GM10266 (cell line): ENCODE measurements around the gene COL5A3.
"Not testable (repeated sequence)": the region's sequence is repeated elsewhere in the genome, so short reads cannot be mapped to it uniquely, and the experiment has no call there.

Experiments used
- DNase-seq: peaks from one replicate; pipeline ENCODE4 v3.0.0; 2012; ENCODE audit errors: extremely low spot score
- TF ChIP-seq, protein P1 (sequence below): IDR thresholded peaks from 2 replicates; pipeline ENCODE4 v1.5.1; 2012; ENCODE audit warnings: mild to moderate bottlenecking, low read depth; ENCODE audit not compliant: control insufficient read depth, insufficient read depth; ENCODE audit errors: missing control alignments

Gene COL5A3

DNA sequence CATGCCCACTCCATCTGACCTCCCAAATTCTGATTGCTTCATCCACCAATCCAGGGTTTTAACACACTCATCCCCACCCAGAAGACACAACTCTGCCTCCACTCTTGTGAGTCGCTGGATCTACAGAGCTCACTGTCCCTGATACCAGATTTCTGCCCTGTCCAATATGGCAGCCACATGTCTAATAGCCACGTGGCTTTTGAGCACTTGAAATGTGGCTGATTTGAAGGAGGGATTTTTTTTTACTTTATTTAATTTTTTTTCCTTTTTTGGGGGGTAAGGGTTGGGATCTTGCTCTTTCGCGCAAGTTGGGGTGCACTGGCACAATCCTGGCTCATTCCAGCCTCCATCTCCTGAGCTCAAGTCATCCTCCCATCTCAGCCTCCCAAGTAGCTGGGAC is 49.2 kb downstream of the COL5A3 start:
- TF ChIP-seq, protein P1, sequence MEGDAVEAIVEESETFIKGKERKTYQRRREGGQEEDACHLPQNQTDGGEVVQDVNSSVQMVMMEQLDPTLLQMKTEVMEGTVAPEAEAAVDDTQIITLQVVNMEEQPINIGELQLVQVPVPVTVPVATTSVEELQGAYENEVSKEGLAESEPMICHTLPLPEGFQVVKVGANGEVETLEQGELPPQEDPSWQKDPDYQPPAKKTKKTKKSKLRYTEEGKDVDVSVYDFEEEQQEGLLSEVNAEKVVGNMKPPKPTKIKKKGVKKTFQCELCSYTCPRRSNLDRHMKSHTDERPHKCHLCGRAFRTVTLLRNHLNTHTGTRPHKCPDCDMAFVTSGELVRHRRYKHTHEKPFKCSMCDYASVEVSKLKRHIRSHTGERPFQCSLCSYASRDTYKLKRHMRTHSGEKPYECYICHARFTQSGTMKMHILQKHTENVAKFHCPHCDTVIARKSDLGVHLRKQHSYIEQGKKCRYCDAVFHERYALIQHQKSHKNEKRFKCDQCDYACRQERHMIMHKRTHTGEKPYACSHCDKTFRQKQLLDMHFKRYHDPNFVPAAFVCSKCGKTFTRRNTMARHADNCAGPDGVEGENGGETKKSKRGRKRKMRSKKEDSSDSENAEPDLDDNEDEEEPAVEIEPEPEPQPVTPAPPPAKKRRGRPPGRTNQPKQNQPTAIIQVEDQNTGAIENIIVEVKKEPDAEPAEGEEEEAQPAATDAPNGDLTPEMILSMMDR: no peak
- DNase-seq: no peak

DNA sequence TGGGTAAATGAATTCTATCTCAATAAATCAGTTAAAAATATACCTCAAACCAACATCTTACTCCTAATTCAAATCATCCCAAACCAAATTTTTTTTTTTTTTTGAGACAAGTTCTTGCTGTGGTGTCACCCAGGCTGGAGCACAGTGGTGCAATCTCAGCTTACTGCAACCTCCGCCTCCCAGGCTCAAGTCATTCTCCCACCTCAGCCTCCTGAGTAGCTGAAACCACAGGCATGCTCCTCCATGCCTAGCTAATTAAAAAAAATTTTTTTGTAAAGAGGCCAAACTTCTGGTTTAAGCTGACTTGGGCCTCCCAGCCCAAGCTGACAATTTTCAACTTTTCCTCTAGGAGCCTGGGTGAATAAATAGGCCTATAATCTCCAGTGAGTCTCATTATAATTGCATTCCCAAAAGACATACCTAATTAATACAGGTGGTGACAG is 51.9 kb downstream of the COL5A3 start:
- DNase-seq: no peak
- TF ChIP-seq, protein P1: no peak

DNA sequence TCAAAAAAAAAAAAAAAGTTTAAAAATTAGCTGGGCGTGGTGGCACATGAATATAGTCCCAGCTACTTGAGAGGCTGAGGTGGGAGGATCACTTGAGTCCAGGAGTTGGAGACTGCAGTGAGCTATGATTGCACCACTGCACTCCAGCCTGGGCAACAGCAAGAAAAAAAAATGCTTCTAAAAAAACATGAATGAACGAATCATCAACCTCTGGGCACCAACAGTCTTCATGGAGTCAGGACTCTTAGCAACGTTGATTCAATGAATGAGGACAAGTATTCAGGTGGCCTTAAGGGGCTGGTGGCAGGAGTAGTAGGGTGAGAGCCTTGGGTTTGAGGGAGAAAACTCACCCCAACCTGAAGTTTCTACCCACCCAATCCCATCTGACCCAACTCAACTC is 53.3 kb downstream of the COL5A3 start:
- no peak for DNase-seq
- TF ChIP-seq, protein P1: no peak

DNA sequence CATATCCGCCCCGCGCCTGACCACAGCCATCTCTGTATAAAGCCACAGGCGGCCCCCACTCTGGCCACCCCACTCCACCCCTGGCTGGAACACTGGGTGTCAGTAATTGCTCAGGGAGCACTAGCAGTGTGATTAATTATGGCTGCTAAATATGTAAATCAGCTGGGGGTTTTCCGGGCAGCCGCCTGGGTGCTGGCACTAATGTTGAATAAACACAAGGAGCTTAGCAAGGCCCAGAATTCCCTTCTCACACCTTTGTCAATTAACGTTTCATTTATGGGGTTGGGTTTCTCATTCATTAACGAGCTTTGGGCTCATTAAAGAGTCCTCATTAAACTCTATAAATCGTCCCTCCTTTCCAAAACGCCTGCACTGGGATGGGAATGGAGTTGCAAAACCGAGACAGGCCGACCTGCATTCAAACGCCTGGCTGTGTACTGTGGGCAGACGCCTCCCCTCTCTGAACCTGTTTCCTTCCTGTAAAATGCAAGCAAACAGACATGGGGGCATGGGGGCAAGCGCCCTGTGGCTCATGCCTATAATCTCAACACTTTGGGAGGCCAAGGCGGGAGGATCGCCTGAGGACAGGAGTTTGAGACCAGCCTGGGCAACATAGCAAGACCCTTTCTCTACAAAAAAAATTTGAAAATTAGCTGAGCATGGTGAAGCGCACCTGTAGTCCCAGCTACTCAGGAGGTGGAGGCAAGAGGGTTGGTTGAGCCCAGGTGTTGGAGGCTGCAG is 56.3 kb downstream of the COL5A3 start:
- DNase-seq: no peak
- TF ChIP-seq, protein P1: no peak

DNA sequence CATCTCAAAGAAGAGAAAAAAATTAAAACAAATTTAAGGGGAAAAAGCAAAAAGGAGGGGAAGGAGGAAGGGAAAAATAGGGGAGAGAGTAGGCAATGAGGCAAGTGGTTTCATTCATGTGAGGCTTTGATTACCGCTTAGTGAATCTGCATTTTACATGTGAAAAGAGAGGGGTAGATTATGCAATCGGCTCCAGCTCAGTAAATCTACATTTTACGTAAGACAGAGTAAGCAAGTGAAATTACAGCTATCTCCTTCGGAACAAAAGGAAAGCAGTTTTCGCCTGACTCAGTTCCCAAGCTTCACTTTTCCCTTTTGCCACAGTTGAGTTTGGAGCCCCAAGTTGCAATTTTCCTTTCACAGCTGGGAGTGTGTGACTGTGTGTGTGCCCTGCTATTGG is 58.0 kb downstream of the COL5A3 start:
- TF ChIP-seq, protein P1: no peak
- no peak for DNase-seq

DNA sequence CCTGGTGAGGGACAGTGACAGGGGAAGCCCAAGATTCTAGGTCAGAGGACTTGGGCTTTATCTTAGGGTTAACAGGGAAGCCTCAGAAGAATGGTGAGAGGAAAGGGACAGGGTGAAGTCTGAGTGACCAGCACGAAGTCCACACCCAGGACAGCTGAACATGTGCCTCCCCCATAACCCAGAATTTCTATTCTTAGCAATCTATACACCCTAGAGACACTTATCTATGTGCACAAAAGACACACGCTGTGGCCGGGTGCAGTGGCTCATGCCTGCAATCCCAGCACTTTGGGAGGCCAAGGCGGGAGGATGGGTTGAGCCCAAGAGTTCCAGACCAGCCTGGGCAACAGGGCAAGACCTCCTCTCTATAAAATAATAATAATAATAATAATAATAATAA is 62.9 kb downstream of the COL5A3 start:
- DNase-seq: no peak
- TF ChIP-seq, protein P1: no peak

DNA sequence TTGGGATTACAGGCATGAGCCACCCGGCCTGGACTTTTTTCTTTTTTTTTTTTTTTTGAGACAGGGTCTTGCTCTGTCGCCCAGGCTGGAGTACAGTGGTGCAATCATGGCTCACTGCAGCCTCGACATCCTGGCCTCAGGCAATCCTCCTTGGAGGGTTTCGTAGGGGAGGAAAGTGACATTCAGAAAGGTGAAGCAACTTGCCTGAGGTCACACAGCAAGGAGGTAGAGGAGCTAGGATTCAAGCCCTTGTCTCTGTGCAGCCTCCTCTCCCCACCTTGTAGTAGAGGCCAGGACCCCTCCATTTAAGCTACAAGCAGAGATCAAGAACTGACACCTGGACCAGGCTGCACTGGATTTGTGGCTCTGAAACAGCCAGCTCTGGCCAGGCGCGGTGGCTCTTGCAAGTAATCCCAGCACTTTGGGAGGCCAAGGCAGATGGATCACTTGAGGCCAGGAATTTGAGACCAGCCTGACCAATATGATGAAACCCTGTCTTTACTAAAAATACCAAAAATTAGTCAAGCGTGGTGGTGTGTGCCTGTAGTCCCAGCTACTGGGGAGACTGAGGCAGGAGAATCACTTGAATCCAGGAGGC is 63.7 kb downstream of the COL5A3 start:
- DNase-seq: not testable (repeated sequence)

DNA sequence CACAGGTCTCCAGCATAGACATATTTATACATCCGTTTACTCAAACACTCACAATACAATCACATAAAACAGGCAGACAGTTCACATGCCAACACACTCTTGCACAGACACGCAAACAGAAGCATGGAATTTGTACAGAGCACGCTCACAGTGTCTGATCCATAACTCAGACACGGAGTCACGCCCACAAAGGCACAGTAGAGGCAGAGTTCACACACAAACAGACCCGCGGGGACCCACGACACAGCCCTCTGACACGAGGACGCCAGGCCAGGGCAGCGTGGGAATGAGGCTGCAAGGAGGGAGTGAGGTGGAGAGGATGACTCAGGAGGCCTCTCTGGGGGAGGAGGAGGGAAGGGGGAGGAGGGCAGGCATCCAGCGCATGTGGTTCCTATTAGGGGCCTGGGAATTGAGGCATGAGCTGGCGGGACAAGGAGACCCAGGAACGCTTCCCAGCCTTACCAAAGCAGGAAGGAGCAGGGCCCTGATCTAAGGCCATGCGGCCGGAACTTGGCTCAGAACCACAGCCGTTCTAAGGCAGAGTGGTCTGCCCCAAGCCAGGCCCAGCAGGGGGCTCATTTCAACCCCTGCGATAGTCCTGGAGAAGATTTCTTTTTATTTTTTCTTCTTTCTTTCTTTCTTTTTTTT is 64.9 kb downstream of the COL5A3 start:
- TF ChIP-seq, protein P1: no peak
- DNase-seq: no peak
